GM23338 (cell line): ENCODE data around the gene ADCYAP1R1. TPM values are rescaled to one million over a fixed set of nuclear protein-coding genes. Genes with fewer than 3 reads are reported as not detected.

Experiments
- ATAC-seq: fragments of 200-7000 bp; cut with Tn5 transposase; 3 replicates; pipeline ENCODE4 v1.9.1; 2020
- DNase-seq: peaks from one replicate; pipeline ENCODE4 v3.0.0-alpha.2; 2015; ENCODE audit warnings: low spot score
- H2AFZ ChIP-seq: fragments of 200-600 bp; sonication (generic); 2 replicates; pipeline ENCODE4 v1.8.0; 2016; ENCODE audit warnings: antibody characterized with exemption, mild to moderate bottlenecking, moderate library complexity
- H3F3A ChIP-seq: fragments of 200-600 bp; sonication (generic); replicated peaks from 2 replicates; pipeline ENCODE4 v1.8.0; 2017; ENCODE audit warnings: antibody characterized with exemption, mixed run types, low read depth
- H3K27ac ChIP-seq: fragments of 200-600 bp; sonication (generic); 2 replicates; pipeline ENCODE4 v1.6.1; 2016; ENCODE audit warnings: low read depth
- H3K27me3 ChIP-seq: fragments of 200-600 bp; sonication (generic); 2 replicates; pipeline ENCODE4 v1.8.0; 2016; ENCODE audit warnings: mild to moderate bottlenecking, mixed run types, moderate library complexity; ENCODE audit not compliant: insufficient read depth
- H3K36me3 ChIP-seq: fragments of 200-600 bp; sonication (generic); 2 replicates; pipeline ENCODE4 v1.8.0; 2016; ENCODE audit warnings: mild to moderate bottlenecking; ENCODE audit not compliant: insufficient read depth
- H3K4me1 ChIP-seq: fragments of 200-600 bp; sonication (generic); 2 replicates; pipeline ENCODE4 v1.8.0; 2016; ENCODE audit warnings: mild to moderate bottlenecking, moderate library complexity; ENCODE audit not compliant: insufficient read depth
- H3K4me2 ChIP-seq: fragments of 200-600 bp; sonication (generic); 2 replicates; pipeline ENCODE4 v1.7.1; 2017; ENCODE audit warnings: mixed run types
- H3K4me3 ChIP-seq: fragments of 200-600 bp; sonication (generic); 2 replicates; pipeline ENCODE4 v1.6.1; 2016; ENCODE audit warnings: mixed run types
- H3K79me2 ChIP-seq: fragments of 200-600 bp; sonication (generic); replicated peaks from 2 replicates; pipeline ENCODE4 v1.8.0; 2017; ENCODE audit warnings: mild to moderate bottlenecking; ENCODE audit not compliant: insufficient read depth
- H3K9me2 ChIP-seq: fragments of 200-600 bp; sonication (generic); 2 replicates; pipeline ENCODE4 v1.8.0; 2017; ENCODE audit not compliant: insufficient read depth
- H4K20me1 ChIP-seq: fragments of 200-600 bp; sonication (generic); replicated peaks from 2 replicates; pipeline ENCODE4 v1.8.0; 2017; ENCODE audit warnings: mild to moderate bottlenecking; ENCODE audit not compliant: insufficient read depth
- H3K27ac Mint-ChIP-seq: 2 replicates; pipeline ENCODE4 v1.8.0; 2020; ENCODE audit warnings: inconsistent platforms, mild to moderate bottlenecking, moderate library complexity, mixed read lengths
- H3K27me3 Mint-ChIP-seq: 3 replicates; pipeline ENCODE4 v1.8.0; 2022; ENCODE audit warnings: low read depth, mild to moderate bottlenecking, moderate library complexity, mixed read lengths, inconsistent platforms; ENCODE audit not compliant: insufficient read depth, poor library complexity
- H3K36me3 Mint-ChIP-seq: 3 replicates; pipeline ENCODE4 v1.8.0; 2021; ENCODE audit warnings: low read depth, mild to moderate bottlenecking, inconsistent platforms, moderate library complexity, mixed read lengths
- H3K4me1 Mint-ChIP-seq: 3 replicates; pipeline ENCODE4 v1.8.0; 2020; ENCODE audit warnings: mild to moderate bottlenecking, inconsistent platforms, mixed read lengths
- H3K4me3 Mint-ChIP-seq: 3 replicates; pipeline ENCODE4 v1.8.0; 2021; ENCODE audit warnings: moderate library complexity, mild to moderate bottlenecking, inconsistent platforms, mixed read lengths
- H3K9me3 Mint-ChIP-seq: 3 replicates; pipeline ENCODE4 v1.8.0; 2020; ENCODE audit warnings: moderate library complexity, mild to moderate bottlenecking, inconsistent platforms, mixed read lengths
- EZH2 ChIP-seq: fragments of 200-600 bp; sonication (generic); IDR thresholded peaks from one replicate; pipeline ENCODE4 v1.8.0; 2017; ENCODE audit warnings: antibody characterized with exemption, mild to moderate bottlenecking, low read depth; ENCODE audit not compliant: unreplicated experiment
- JUNB ChIP-seq: IDR thresholded peaks from one replicate; pipeline ENCODE4 v1.6.1; 2016; ENCODE audit warnings: antibody characterized with exemption; ENCODE audit not compliant: unreplicated experiment
- NANOG ChIP-seq: IDR thresholded peaks from 2 replicates; pipeline ENCODE4 v1.6.1; 2016; ENCODE audit warnings: antibody characterized with exemption, borderline replicate concordance
- STAT1 ChIP-seq: IDR thresholded peaks from one replicate; pipeline ENCODE4 v1.6.1; 2016; ENCODE audit warnings: antibody characterized with exemption; ENCODE audit not compliant: unreplicated experiment
- ZNF114 ChIP-seq: fragments of 250-450 bp; sonication (Bioruptor Pico); IDR thresholded peaks from 2 replicates; pipeline ENCODE4 v1.5.0; 2020; ENCODE audit warnings: mild to moderate bottlenecking, moderate library complexity
- polyA plus RNA-seq: library from polyadenylated mRNA; unstranded; fragments of >200 nt; fragmentation: Nextera tagmentation; extraction: Ambion mirVana; gene quantifications from 2 replicates; pipeline ENCODE4 v1.2.1, GENCODE V29; 2016
- total RNA-seq: library from RNA; depleted of rRNA; stranded (reverse); fragments of >200 nt; shearing (Covaris generic); gene quantifications from 2 replicates; pipeline ENCODE4 v1.2.3, GENCODE V29; 2014
- TF ChIP-seq, protein P1 (sequence below): fragments of 250-450 bp; sonication (Bioruptor Pico); IDR thresholded peaks from 2 replicates; pipeline ENCODE4 v1.5.0; 2020; ENCODE audit warnings: mild to moderate bottlenecking, moderate library complexity
- TF ChIP-seq, protein P2 (sequence below): IDR thresholded peaks from 2 replicates; pipeline ENCODE4 v1.6.1; 2016; ENCODE audit warnings: antibody characterized with exemption
- TF ChIP-seq, protein P3 (sequence below): IDR thresholded peaks from one replicate; pipeline ENCODE4 v1.6.1; 2018; ENCODE audit warnings: antibody characterized with exemption; ENCODE audit not compliant: unreplicated experiment

The ADCYAP1R1 gene
- total and polyA plus RNA-seq, 2 experiments from 2014 or later, result 1.8 to 10.6 TPM

DNA sequence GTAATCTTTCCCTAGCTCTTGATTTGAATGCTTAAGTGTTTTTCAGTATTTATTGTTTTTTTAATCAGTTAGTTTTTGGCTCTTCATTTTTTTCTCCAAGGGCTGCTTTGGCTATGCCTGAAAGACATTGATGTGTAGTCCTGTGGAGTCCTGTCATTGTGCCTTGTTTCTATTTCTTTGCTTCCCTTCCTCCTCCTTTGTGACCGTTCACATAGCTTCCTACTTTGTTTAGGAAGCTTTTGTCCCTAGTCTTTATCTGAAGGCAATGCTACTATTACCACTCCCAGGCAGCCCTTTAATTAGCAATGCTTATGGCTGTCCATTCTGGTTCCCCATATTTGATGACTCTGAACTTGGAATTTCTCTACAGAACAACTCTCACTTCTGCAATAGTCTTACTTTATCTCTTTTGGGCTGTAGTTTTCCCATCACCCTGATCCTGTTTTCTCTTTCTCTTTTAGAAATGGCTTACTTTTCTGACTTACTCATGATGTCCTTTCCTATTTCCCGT, 39.9 kb downstream of the ADCYAP1R1 start (continued):
- TF ChIP-seq, protein P1, sequence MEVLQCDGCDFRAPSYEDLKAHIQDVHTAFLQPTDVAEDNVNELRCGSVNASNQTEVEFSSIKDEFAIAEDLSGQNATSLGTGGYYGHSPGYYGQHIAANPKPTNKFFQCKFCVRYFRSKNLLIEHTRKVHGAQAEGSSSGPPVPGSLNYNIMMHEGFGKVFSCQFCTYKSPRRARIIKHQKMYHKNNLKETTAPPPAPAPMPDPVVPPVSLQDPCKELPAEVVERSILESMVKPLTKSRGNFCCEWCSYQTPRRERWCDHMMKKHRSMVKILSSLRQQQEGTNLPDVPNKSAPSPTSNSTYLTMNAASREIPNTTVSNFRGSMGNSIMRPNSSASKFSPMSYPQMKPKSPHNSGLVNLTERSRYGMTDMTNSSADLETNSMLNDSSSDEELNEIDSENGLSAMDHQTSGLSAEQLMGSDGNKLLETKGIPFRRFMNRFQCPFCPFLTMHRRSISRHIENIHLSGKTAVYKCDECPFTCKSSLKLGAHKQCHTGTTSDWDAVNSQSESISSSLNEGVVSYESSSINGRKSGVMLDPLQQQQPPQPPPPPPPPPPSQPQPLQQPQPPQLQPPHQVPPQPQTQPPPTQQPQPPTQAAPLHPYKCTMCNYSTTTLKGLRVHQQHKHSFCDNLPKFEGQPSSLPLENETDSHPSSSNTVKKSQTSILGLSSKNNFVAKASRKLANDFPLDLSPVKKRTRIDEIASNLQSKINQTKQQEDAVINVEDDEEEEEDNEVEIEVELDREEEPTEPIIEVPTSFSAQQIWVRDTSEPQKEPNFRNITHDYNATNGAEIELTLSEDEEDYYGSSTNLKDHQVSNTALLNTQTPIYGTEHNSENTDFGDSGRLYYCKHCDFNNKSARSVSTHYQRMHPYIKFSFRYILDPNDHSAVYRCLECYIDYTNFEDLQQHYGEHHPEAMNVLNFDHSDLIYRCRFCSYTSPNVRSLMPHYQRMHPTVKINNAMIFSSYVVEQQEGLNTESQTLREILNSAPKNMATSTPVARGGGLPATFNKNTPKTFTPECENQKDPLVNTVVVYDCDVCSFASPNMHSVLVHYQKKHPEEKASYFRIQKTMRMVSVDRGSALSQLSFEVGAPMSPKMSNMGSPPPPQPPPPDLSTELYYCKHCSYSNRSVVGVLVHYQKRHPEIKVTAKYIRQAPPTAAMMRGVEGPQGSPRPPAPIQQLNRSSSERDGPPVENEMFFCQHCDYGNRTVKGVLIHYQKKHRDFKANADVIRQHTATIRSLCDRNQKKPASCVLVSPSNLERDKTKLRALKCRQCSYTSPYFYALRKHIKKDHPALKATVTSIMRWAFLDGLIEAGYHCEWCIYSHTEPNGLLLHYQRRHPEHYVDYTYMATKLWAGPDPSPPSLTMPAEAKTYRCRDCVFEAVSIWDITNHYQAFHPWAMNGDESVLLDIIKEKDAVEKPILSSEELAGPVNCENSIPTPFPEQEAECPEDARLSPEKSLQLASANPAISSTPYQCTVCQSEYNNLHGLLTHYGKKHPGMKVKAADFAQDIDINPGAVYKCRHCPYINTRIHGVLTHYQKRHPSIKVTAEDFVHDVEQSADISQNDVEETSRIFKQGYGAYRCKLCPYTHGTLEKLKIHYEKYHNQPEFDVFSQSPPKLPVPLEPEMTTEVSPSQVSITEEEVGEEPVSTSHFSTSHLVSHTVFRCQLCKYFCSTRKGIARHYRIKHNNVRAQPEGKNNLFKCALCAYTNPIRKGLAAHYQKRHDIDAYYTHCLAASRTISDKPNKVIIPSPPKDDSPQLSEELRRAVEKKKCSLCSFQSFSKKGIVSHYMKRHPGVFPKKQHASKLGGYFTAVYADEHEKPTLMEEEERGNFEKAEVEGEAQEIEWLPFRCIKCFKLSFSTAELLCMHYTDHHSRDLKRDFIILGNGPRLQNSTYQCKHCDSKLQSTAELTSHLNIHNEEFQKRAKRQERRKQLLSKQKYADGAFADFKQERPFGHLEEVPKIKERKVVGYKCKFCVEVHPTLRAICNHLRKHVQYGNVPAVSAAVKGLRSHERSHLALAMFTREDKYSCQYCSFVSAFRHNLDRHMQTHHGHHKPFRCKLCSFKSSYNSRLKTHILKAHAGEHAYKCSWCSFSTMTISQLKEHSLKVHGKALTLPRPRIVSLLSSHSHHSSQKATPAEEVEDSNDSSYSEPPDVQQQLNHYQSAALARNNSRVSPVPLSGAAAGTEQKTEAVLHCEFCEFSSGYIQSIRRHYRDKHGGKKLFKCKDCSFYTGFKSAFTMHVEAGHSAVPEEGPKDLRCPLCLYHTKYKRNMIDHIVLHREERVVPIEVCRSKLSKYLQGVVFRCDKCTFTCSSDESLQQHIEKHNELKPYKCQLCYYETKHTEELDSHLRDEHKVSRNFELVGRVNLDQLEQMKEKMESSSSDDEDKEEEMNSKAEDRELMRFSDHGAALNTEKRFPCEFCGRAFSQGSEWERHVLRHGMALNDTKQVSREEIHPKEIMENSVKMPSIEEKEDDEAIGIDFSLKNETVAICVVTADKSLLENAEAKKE, result no peak
- TF ChIP-seq EZH2, result no peak
- TF ChIP-seq, protein P2, sequence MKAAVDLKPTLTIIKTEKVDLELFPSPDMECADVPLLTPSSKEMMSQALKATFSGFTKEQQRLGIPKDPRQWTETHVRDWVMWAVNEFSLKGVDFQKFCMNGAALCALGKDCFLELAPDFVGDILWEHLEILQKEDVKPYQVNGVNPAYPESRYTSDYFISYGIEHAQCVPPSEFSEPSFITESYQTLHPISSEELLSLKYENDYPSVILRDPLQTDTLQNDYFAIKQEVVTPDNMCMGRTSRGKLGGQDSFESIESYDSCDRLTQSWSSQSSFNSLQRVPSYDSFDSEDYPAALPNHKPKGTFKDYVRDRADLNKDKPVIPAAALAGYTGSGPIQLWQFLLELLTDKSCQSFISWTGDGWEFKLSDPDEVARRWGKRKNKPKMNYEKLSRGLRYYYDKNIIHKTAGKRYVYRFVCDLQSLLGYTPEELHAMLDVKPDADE, result no peak
- no peak for TF ChIP-seq JUNB
- no peak for TF ChIP-seq ZNF114 (CRISPR knock-in tag)
- TF ChIP-seq NANOG, result no peak

DNA sequence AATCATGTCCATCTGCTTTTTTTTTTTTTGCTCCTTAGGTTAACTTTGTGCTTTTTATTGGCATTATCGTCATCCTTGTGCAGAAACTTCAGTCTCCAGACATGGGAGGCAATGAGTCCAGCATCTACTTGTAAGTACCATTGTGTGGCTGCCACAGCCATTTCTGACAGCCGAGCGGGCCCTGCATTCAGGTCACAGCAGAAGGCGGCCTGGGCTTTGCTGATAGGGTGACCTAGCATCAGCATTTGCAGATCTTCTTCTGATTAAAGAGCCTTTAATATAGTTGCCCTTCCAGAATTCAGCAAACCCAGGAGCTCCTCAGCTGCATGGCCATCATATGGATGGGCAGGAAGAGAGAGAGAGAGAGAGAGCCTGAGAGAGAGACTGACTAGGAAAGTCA, 40.5 kb downstream of the ADCYAP1R1 start:
- Histone ChIP-seq H3F3A (no peaks in the 10 kb centered on the region), H3K4me3 (no peak overlapping the region), H3K9me2 (no peaks in the 10 kb centered on the region), H3K79me2 (no peaks in the 10 kb centered on the region), H3K27me3 (no peaks in the 10 kb centered on the region), H3K36me3 (no peaks in the 10 kb centered on the region), H3K4me2 (no peak overlapping the region), H2AFZ (no peak overlapping the region), H3K27ac (no peak overlapping the region), H3K4me1 (no peaks in the 10 kb centered on the region), H4K20me1 (no peaks in the 10 kb centered on the region)
- peaks cover 4% of the 10 kb centered on the region; the same call in 2 of the 3 replicates for H3K4me1 Mint-ChIP-seq
- ATAC-seq (no peak), DNase-seq (no peak)
- no peaks in the 10 kb centered on the region for H3K9me3 Mint-ChIP-seq
- no peak overlapping the region for H3K27ac Mint-ChIP-seq
- H3K36me3 Mint-ChIP-seq, result peaks cover 7% of the 10 kb centered on the region
- no peak overlapping the region for H3K4me3 Mint-ChIP-seq
- H3K27me3 Mint-ChIP-seq, result no peaks in the 10 kb centered on the region
- TF ChIP-seq ZNF114 (CRISPR knock-in tag) (no peak), STAT1 (no peak)
- TF ChIP-seq, protein P2, result no peak
- TF ChIP-seq, protein P3, sequence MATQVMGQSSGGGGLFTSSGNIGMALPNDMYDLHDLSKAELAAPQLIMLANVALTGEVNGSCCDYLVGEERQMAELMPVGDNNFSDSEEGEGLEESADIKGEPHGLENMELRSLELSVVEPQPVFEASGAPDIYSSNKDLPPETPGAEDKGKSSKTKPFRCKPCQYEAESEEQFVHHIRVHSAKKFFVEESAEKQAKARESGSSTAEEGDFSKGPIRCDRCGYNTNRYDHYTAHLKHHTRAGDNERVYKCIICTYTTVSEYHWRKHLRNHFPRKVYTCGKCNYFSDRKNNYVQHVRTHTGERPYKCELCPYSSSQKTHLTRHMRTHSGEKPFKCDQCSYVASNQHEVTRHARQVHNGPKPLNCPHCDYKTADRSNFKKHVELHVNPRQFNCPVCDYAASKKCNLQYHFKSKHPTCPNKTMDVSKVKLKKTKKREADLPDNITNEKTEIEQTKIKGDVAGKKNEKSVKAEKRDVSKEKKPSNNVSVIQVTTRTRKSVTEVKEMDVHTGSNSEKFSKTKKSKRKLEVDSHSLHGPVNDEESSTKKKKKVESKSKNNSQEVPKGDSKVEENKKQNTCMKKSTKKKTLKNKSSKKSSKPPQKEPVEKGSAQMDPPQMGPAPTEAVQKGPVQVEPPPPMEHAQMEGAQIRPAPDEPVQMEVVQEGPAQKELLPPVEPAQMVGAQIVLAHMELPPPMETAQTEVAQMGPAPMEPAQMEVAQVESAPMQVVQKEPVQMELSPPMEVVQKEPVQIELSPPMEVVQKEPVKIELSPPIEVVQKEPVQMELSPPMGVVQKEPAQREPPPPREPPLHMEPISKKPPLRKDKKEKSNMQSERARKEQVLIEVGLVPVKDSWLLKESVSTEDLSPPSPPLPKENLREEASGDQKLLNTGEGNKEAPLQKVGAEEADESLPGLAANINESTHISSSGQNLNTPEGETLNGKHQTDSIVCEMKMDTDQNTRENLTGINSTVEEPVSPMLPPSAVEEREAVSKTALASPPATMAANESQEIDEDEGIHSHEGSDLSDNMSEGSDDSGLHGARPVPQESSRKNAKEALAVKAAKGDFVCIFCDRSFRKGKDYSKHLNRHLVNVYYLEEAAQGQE, result no peak
